GM18951 (cell line): ENCODE results near the gene ZCCHC13.
A peak's percentile ranks its signal among the peaks of the same experiment; 100 is the strongest.
"Not testable (repeated sequence)": the region's sequence is repeated elsewhere in the genome, so short reads cannot be mapped to it uniquely, and the experiment has no call there.

Source experiments
- POLR2A ChIP-seq: IDR thresholded peaks from 4 replicates; pipeline ENCODE4 v1.6.1; 2011; ENCODE audit warnings: mild to moderate bottlenecking; ENCODE audit not compliant: insufficient read length, insufficient read depth; ENCODE audit errors: extremely low read depth
- in situ Hi-C: fragments of 300-500 bp; cut with MboI; formaldehyde crosslinking; loops from one replicate; pipeline ENCODE4 v1.12.0; 2022; ENCODE audit warnings: low sequenced_read_pairs, mixed read lengths, inconsistent platforms; ENCODE audit not compliant: unreplicated experiment

The ZCCHC13 gene

DNA sequence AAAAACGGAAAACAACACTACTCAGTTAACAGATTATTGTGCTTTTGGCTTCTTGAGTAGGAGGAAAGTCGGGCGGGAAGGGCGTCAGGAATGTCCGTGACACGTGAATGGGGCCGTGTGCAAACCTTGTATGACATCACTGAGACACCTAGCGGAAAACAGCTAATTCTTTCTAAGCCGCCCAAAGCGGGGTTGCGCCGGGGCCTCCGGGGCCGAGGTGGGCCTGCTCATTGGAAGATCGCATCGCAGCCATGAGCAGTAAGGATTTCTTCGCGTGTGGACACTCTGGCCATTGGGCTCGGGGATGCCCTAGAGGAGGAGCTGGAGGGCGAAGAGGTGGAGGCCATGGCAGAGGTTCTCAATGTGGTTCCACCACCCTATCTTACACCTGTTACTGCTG, at the start of gene ZCCHC13:
Gene ZCCHC13, plus strand, starts transcription at position 165 of the 400 bp plus-strand sequence. Its CDS starts 87 bp downstream, at position 252.
- in situ Hi-C loops = no loop called here
- TF ChIP-seq POLR2A = no peak

DNA sequence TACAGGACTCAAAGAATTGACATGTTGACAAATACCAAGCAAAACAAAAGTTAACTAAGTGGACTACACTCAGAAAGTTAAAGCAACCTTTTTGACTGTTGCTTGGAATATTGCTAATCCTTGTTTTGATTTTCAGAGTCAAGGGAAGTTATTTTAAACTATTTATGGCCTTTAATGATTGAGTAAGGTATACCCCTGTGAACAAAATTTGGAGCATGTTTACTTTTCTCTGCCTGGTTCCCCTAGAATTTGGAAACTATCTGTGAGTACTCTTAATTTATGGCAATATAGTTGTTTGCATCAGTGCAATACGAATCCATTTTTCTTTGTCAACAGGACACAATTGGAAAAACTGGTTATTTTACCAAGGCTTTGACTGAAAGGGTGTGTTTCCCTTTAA, 45.9 kb upstream of the ZCCHC13 start:
- in situ Hi-C loops = not testable (repeated sequence)

DNA sequence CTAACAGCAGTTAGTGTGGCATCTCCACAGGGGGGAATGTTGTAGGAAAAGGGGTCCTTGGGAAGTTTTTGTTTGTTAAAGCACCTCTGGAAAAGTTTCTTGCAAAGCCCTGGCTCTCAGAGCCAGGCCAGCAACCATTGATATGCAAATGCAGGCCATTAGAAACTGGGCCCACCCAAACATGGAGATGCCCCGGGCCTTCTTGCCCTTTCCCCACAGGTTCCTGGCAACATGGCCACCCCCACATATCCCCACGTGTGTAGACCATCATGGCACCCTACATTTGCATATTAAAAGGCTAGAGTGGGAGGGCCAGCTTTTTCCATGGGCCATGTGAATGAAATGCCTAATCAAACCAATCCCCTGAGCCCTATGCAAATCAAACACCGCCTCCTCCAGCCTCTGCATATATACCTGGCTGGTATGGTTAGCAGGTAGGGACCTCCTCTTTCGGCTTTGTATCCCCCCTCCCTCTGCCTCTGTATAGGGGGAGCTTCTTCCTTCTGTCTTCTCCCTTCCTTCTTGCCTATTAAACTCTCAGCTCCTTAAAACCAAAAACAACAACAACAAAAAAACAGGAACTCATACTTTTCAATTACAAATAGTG, 44.0 kb upstream of the ZCCHC13 start:
- TF ChIP-seq POLR2A = no peak
- in situ Hi-C loops = no loop called here

DNA sequence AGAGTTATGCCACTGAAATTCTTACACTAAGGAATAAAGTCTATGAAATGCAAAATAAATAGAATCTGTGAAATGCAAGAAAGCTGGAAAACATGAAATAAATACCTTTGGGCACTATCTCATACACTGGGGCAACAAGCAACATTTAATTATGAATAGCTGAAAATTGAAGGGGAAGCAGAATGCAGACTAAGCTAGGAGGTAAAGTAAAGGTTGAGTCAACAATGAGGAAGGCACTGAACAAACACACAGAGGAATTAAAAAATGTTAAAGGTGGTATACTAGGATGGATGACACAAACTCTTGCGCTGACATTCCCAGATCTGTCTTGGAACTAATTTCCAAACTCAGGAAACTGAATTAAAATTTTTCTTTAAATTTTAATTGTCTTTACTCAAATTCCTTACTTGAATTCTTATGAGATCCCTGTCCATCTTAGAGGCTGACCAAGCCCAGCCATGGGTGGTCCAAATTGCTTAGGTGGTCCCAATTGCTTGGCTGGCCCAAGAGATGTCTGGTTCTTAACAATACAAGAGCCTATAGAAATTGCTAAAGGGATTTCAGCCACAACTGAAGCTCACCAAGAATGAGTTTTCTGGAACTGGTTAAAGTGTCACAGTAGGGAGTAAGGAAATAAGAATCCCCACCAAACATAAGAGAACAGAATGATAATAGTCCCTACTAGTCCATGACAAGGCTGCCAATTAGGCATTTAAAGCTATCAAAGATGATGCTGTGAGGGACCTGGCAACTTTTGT, 41.3 kb upstream of the ZCCHC13 start:
- in situ Hi-C loops = no loop called here
- no peak for TF ChIP-seq POLR2A

DNA sequence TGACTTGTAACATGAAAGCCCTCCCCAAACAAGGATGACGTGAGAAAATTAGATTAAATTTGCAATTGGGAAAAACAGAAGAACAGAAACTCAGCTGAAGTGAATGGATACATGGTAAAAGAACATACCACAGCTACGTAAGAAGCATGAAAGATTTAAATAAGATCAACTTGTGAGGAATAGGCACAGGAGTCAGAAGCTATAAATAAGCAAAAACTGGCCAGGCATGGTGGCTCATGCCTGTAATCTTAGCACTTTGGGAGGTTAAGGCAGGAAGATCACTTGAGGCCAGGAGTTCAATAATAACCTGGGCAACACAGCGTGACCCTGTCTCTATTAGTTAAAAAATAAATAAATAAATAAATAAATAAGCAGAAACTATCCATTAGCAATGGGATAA, 33.6 kb upstream of the ZCCHC13 start:
- in situ Hi-C loops = no loop called here
- TF ChIP-seq POLR2A = no peak

DNA sequence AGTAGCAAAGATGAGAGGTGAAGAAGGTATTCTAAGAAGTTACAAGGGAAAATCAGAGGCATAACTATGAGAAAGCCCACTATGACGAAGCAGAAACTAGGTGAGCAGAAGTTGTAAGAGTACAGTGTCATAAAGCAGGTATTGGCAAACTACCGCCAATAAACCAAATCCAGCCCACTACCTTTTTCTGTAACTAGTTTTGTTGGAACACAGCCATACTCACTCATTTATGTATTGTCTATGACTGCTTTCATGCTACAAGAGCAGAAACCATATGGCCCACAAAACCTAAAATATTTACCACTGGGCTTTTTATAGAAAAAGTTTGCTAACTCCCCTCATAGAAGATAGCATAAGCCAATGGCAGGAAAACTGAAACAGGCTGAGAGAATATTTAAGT, 31.8 kb upstream of the ZCCHC13 start:
- no peak for TF ChIP-seq POLR2A
- in situ Hi-C loops = no loop called here

DNA sequence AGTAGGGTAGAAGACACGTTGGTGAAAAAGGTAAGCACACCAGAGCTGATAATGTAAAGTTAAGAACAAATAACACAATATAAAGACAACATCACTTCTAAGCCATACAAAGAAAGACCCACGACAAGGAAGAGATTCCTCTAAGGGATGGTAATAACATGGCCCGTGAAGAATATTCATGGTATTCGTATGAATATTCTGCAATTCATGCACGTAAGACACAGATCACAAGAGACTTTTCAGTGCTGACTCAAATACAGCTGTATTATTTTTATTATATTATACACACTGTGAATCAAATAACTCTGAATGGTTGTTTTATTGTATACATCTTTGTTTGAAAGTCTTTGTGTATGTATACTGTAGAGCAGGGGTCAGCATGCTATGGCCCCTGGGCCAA, 29.5 kb upstream of the ZCCHC13 start:
- in situ Hi-C loops = no loop called here
- no peak for TF ChIP-seq POLR2A

DNA sequence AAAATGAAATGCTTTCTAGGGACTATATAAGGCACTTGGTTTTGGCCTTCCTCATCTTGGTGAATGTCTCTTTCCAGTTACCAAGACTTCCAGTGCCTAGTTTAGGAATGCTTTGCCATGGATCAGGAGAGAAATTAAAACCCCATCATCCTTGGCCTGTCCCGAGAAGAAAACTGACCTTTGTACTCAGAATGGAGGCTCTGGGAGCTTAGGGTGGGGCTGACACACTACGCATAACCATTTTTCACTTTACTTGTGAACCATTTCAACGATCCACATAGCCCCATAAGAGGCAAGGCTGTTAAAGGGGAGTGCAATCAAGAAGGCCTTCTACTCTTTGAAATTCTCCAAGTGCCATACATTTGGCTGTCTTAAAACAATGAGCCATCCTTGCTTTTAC, 26.7 kb upstream of the ZCCHC13 start:
- in situ Hi-C loops = no loop called here
- no peak for TF ChIP-seq POLR2A

DNA sequence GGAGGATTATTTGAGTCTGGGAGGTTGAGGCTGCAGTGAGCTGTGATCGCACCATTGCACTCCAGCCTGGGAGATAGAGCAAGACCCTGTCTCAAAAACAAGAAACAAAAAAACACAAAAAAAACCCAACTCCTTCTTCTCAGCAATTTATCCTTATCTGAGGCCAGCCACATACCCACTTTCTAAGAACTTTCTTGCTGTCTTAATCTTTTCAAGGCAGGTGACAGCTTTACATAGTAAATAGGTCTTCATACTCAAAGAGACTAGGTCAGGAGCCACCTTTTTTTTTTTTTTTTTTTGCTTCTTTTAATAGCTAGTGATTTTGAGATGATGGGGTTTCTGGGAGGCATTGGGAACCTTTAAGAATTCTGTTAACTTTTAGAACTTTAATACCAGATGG, 26.1 kb upstream of the ZCCHC13 start:
- TF ChIP-seq POLR2A = no peak
- in situ Hi-C loops = no loop called here

DNA sequence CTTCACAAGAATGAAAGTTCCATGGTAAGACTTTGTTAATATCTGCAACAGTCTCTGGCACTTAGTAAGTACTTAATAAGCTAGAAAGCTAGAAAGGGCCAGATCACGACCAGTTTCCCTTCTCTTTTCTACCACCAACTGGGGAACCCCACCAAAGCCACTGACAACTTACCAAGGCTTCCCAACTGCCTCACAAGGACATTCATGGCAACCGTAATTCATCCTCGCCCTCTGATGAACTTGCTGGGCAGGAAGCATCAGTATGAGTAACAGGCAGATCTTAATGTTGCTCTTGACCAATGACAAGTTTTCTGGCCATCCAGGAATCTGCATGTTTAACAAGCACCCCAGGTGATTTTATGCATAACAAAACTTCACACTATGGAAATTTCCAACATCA, 23.2 kb upstream of the ZCCHC13 start:
- TF ChIP-seq POLR2A = no peak
- in situ Hi-C loops = no loop called here

DNA sequence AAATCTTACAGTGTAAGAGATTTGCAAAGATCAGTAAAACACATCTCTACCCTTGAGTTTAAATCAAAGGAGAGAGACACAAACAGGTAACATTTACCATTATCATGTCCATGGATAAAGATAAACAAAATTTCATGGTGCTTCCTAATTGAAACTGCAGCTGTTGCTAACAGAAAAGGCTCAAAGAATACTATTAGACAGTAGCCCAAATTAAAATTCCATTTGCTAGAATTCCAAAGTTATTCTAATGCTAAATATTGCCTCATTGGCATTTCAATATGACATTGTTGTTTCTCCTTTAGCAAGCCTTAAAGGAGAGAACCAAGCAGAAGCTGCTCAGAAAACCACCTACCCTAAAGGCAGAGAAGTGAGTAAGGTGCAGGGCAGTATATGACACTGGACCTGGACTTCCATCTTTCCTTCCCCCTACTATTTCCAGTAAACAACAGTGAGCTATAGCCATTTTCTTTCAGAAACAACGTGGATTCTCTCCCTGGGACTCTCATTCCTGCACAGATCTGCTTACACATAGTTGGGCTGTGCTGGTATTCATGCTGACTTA, 19.5 kb upstream of the ZCCHC13 start:
- in situ Hi-C loops = no loop called here
- no peak for TF ChIP-seq POLR2A

DNA sequence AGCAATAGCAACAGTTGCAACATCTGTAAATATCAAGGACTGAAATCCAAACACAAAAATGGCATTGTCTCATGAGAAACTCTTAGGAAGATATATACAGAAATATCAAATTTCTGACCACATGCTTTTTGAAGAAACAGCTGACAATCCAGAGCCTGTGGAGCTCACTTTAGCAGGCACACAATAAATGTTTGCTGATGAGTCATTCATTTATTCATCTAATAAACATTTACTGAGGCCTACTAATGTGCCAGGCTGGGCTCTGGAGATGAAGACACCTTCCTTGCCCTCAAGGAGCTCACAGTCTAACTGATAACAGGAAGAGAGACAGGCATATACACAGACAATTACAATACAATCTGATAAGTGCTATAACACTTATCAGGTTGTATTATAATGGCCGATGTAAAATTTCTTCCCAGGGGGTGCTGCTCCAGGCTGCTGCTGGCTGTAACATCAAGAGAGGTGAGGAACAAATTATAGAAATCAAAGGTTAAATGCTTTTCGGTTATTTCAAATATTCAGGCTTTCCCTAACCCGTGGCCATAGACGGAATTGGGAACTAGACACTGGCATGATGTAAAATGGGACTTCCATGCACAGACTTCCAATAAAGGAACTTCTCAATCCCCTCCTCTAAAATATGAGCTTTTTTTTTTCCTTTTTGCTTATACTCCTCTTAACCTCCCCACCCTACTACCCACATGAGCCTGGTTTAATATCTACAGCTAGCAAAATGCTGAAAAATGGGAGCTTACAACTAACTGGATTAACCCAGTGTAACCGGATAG, 16.8 kb upstream of the ZCCHC13 start:
- no peak for TF ChIP-seq POLR2A
- in situ Hi-C loops = no loop called here

DNA sequence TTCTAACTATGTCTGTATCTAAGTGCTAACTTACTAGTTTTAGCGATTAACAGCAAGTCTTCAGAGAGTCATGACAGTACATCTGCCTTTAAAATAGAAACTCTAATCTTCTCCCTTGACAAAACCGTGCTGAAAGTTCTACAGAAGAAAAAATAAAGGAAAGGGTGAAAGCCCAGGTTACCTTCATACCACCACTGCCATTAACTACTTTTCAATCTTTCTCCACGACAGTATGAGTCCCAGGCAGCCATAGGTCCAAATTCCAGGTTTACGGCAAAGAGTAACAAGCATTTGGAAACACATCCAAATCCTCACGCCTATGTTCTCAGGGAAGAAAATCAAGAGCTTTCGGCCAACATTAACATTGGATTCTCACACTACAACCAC, 12.4 kb upstream of the ZCCHC13 start:
- in situ Hi-C loops = no loop called here
- no peak for TF ChIP-seq POLR2A

DNA sequence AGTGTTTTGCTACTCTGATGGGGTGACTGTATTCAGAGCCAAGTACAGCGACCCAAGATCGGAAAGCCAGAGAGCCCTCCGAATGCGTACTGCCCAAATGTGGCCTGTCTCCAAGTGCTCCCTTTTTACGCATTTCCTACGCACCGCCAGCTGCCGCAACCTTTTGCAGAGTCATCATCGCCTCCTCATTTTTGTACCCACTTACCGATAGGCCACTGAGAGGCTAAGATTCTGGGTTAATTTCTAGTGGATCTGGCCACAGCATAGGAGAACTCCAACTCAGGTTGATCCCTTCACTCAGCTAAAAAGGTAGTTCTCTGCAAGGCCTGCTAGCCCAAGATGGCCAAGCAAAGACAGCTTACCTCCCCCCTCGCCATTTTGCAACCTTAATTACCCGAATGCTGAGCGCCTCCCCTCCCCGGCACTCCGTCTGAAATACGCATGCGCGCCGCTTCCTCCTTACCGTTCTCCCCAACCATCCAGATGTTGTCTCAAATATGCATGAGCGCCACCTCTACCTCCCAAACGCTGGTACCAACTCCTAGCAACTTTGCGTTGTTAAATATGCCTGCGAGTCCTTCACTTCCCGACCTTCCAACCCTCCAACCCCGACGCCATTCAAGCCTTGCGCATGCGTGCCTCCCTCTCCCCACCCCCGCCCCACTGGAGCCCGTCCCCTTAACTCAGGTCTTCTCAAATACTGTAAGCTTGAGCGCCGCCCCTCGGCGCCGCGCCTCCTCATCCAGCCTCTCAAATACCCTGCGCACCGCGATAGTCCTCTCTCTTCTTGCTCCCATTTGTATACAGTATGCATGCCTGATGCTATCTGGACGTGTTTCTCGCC, 11.8 kb upstream of the ZCCHC13 start:
- peak; percentile 60 for TF ChIP-seq POLR2A
- in situ Hi-C loops = no loop called here
